ENCODE data around the gene MDH1B.

- TF ChIP-seq CTCF (IDR thresholded peaks at IDR 0.05 in 4 of 5, conservative IDR thresholded peaks at IDR 0.05 in 1 of 5), result no peak
- TF ChIP-seq POLR2A (IDR thresholded peaks at IDR 0.05), result no peak
Observed at GRCh38 chr2:206774871-206775270, 9.7 kb upstream of the MDH1B start.

All from gastrocnemius medialis (tissue), 4 donors.